Measurements from ENCODE around the gene ZDHHC24.

ZDHHC24 gene

DNA sequence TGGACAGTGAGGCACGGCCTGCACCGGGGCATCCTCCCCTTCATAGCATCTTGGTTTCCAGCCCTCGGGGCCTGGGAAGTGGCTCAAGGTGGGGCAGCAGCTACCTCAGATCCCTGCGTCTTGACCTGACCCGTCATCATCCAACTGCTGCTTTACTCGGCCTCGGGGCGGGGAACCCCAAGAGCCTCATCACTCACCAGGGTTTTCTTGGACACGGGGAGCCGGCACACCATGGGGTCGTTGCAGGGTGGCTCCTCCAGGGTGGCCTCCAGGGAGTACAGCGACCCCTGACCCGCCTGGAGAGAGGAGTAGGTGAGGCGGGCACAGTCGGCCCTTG, 21.9 kb upstream of the ZDHHC24 start:
- no peak for DNase-seq (ENCODE audit: low read depth in 1 of 2, low spot score in 1 of 2)

DNA sequence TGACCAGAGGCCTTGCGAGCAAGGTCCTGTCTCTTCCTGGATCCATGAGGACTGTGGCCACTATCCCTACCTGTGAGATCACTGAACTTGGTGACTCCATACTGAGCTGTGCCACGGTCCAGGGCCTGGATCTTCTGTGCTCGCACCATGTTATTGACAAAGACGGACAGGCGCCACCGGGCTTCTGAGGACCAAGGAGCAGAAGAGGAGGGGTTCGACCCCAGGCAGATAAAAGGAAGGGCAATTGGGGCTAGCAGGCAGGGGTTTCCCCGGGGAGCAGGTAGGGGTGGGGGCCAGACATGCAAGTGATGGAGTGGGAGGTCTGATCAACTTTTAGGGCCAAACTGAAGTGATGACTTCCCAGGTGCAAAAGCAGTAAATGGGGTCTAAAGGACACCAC, 20.4 kb upstream of the ZDHHC24 start:
- no peak for DNase-seq (ENCODE audit: low read depth in 1 of 2, low spot score in 1 of 2)

- DNase-seq (ENCODE audit: low read depth in 1 of 2, low spot score in 1 of 2): no peak
Observed at GRCh38 chr11:66564984-66565383, 19.1 kb upstream of the ZDHHC24 start.

GRCh38 chr11:66564538-66564937, 18.7 kb upstream of the ZDHHC24 start:
- DNase-seq (ENCODE audit: low read depth in 1 of 2, low spot score in 1 of 2): no peak

DNA sequence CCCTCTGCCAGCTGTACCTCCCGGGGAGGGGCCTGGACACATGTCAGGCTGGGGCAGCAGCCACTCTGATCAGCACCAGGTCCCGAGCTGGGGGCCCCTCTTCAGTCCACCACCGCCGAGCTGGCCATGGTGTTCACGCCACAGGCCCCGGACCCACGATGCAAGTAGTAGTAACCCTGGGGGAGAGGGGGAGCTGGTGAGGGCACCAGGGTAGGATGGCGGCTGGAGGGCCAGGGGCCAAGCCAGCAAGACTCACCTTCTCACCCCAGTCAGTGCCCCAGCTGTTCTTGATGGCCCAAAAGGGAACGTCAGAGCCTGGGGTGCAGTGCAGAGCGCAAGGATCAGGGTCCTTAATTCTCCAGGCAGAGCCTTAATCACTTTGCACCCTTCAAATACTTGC, 18.0 kb upstream of the ZDHHC24 start:
- DNase-seq (ENCODE audit: low read depth in 1 of 2, low spot score in 1 of 2): no peak

DNA sequence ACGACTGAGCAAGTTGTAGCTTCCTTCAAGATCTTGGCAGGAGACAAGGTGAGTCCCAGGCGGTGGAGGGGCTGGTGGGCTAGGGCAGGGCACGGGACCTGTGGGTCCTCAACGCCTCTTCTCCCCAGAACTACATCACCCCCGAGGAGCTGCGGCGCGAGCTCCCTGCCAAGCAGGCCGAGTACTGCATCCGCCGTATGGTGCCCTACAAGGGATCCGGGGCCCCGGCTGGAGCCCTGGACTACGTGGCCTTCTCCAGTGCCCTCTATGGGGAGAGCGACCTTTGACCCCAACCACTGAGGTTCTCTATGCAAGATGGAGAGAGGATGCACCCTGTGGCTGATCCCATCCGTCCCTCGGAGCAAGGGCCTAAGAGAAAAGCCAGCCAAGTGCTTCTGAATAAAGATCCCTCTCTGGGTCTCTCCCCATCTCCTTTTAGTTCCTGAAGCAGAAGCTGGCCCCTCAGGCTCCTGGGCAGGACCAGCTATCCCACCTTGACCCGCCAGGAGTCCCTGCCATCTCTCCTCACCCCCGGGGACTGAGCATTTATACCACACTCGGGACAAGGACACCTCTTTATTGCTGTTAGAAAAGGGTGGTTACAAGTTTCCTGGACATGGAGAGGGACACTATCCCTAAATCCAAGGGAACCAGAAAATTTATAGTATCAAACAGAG, 17.2 kb upstream of the ZDHHC24 start:
- DNase-seq (ENCODE audit: low read depth in 1 of 2, low spot score in 1 of 2): no peak

- no peak for DNase-seq (ENCODE audit: low read depth in 1 of 2, low spot score in 1 of 2)
Observed at GRCh38 chr11:66562275-66562674, 16.4 kb upstream of the ZDHHC24 start.

GRCh38 chr11:66561975-66562248, 16.1 kb upstream of the ZDHHC24 start:
- no peak for DNase-seq (ENCODE audit: low read depth in 1 of 2, low spot score in 1 of 2)

DNA sequence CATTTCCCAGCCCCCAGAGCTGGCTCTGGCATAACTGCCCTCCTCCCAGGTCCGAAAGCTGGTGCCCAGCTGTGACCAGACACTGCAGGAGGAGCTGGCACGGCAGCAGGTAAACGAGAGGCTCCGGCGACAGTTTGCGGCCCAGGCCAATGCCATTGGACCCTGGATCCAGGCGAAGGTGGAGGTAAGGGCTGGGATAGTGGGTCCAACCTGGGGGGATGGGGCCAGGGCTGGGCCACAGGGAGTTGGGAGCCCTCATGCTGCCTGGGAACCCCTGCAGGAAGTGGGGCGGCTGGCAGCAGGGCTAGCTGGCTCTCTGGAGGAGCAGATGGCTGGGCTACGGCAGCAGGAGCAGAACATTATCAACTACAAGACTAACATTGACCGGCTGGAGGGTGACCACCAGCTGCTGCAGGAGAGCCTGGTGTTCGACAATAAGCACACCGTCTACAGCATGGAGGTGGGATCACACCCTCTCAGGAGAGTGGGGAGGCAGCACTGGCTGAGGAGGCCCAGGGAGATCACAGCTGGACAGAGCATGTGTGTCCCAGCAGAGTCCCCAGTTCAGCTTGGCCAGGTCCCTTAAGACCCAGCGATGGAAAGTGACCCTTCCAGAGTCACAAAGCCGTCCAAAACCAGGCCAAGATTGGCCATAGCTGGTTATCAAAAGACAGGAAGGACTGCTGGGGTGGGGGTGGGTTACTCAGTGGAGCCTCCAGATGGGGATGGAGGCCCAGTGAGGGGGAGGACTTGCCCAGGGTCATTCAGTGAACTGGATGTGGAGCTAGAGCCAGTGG, 15.5 kb upstream of the ZDHHC24 start:
- DNase-seq (ENCODE audit: low read depth in 1 of 2, low spot score in 1 of 2): no peak

GRCh38 chr11:66559866-66560676, 14.2 kb upstream of the ZDHHC24 start:
- no peak for DNase-seq (ENCODE audit: low read depth in 1 of 2, low spot score in 1 of 2)

GRCh38 chr11:66559142-66559865, 13.5 kb upstream of the ZDHHC24 start:
- peak in 1 of 2 donors; percentile 17 for DNase-seq (ENCODE audit: low read depth in 1 of 2, low spot score in 1 of 2)

DNA sequence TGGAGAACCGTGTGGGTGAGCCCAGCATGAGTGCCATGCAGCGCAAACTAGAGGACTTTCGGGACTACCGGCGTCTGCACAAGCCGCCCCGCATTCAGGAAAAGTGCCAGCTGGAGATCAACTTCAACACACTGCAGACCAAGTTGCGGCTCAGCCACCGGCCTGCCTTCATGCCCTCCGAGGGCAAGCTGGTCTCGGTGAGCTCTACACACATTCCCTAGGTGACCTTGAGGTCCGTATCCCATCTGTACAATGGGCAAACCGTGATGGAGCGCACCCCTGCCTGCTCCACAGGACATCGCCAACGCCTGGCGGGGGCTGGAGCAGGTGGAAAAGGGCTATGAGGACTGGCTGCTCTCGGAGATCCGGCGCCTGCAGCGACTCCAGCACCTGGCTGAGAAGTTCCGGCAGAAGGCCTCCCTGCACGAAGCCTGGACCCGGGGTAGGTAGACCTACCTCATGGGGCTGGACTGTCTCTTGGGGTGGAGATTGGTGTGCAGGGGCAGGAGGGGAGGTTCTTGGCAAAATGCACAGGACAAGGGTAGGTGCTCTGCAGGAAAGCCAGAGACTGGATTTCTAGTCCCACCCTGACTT, 12.0 kb upstream of the ZDHHC24 start:
- no peak for DNase-seq (ENCODE audit: low read depth in 1 of 2, low spot score in 1 of 2)

DNA sequence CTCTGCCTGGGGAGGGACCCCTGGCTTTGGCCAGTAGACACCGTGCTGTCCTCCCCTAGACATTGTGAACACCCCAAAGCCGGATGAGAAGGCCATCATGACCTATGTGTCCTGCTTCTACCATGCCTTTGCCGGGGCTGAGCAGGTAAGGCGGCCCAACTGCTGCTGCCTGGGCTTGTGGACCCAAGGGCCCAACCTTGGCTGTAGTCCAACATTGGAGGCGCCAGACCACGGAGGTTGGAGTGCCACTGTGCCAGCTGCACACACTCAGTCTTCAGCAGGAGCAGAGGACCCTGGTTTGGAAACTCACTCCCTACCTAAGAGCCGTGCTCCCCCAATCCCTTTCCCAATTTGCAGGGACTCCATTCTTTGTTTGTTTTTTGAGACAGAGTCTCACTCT, 10.2 kb upstream of the ZDHHC24 start:
- no peak for DNase-seq (ENCODE audit: low read depth in 1 of 2, low spot score in 1 of 2)

DNA sequence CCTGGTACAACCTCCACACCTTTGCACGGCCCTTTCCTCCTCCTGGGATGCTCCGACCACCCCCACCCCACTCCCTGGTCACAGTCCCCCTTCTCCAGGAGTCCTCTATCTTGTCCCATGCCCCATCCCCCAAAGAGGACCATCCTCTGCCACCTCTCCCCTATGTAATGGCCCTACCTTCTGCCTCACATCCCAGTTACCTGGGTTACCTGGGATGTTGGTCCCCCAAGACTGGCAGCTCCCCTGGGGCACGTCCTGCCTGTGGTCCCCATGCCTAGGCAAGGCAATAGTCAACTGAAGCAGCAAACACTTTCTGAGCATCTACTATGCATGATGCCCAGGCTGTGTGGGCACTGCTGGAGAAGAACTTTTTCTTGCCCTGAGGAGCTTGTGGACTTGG, 9.6 kb upstream of the ZDHHC24 start:
- DNase-seq (ENCODE audit: low read depth in 1 of 2, low spot score in 1 of 2): no peak

GRCh38 chr11:66554602-66555001, 8.8 kb upstream of the ZDHHC24 start:
- no peak for DNase-seq (ENCODE audit: low read depth in 1 of 2, low spot score in 1 of 2)

- no peak for DNase-seq (ENCODE audit: low read depth in 1 of 2, low spot score in 1 of 2)
Observed at GRCh38 chr11:66550887-66551286, 5.0 kb upstream of the ZDHHC24 start.

- DNase-seq (ENCODE audit: low read depth in 1 of 2, low spot score in 1 of 2): no peak
Observed at GRCh38 chr11:66549696-66550095, 3.8 kb upstream of the ZDHHC24 start.

- DNase-seq (ENCODE audit: low read depth in 1 of 2, low spot score in 1 of 2): no peak
Observed at GRCh38 chr11:66548774-66549630, 3.2 kb upstream of the ZDHHC24 start.

GRCh38 chr11:66548041-66548440, 2.2 kb upstream of the ZDHHC24 start:
- DNase-seq (ENCODE audit: low read depth in 1 of 2, low spot score in 1 of 2): no peak

DNA sequence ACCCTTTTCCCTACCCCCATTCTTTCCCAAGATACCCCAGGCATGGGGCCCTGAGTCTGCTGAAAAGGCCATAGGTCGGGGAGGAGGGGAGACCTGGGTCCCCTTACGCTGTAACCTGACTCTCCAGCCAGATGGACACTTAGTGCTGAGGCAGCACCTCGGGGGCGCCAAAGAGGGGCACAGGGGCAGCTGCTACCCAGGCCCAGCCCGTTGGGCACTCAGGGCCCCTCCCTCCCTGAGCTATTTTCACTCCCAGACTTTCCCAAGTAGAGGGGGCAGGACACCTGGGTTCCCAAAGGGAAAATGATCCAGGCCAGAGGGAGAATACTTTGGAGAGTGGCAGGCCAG, 1.8 kb upstream of the ZDHHC24 start:
- DNase-seq (ENCODE audit: low read depth in 1 of 2, low spot score in 1 of 2): no peak
